H9 (cell line): ENCODE results near the gene PCYT1A. TPM values are rescaled to one million over a fixed set of nuclear protein-coding genes. Genes with fewer than 3 reads are reported as not detected.

Experiments
- DNase-seq: peaks from one replicate; pipeline ENCODE4 v3.0.0-alpha.2; 2017
- H2AFZ ChIP-seq: one replicate; pipeline ENCODE4 v1.6.1; 2013; ENCODE audit warnings: mild to moderate bottlenecking, low read length, control low read depth, moderate library complexity
- H2AK5ac ChIP-seq: 2 replicates; pipeline ENCODE4 v1.6.1; 2013; ENCODE audit warnings: low read length, control low read depth, mixed read lengths; ENCODE audit not compliant: insufficient read length
- H2BK120ac ChIP-seq: one replicate; pipeline ENCODE4 v1.6.1; 2013; ENCODE audit warnings: low read depth, mild to moderate bottlenecking, low read length, control low read depth, inconsistent platforms; ENCODE audit not compliant: poor library complexity, severe bottlenecking
- H2BK12ac ChIP-seq: 2 replicates; pipeline ENCODE4 v1.6.1; 2013; ENCODE audit warnings: low read length, control low read depth, mixed read lengths, low read depth; ENCODE audit not compliant: insufficient read length
- H2BK15ac ChIP-seq: 2 replicates; pipeline ENCODE4 v1.6.1; 2013; ENCODE audit warnings: low read depth, low read length, control low read depth
- H2BK20ac ChIP-seq: one replicate; pipeline ENCODE4 v1.6.1; 2013; ENCODE audit warnings: low read depth, mild to moderate bottlenecking, low read length, control low read depth, inconsistent platforms; ENCODE audit not compliant: poor library complexity, severe bottlenecking
- H2BK5ac ChIP-seq: 2 replicates; pipeline ENCODE4 v1.6.1; 2013; ENCODE audit warnings: low read length, control low read depth, mixed read lengths; ENCODE audit not compliant: insufficient read length
- H3K14ac ChIP-seq: 2 replicates; pipeline ENCODE4 v1.6.1; 2013; ENCODE audit warnings: low read length, control low read depth; ENCODE audit not compliant: insufficient read depth
- H3K18ac ChIP-seq: 2 replicates; pipeline ENCODE4 v1.6.1; 2013; ENCODE audit warnings: low read depth, mild to moderate bottlenecking, mixed read lengths, low read length, control low read depth; ENCODE audit not compliant: insufficient read length
- H3K23ac ChIP-seq: 2 replicates; pipeline ENCODE4 v1.6.1; 2013; ENCODE audit warnings: low read length, control low read depth, mixed read lengths, low read depth; ENCODE audit not compliant: insufficient read length
- H3K23me2 ChIP-seq: 2 replicates; pipeline ENCODE4 v1.6.1; 2013; ENCODE audit warnings: low read depth, mild to moderate bottlenecking, mixed read lengths, low read length, control low read depth; ENCODE audit not compliant: insufficient read length, poor library complexity, severe bottlenecking
- H3K27ac ChIP-seq: 2 replicates; pipeline ENCODE4 v1.5.1; 2013; ENCODE audit warnings: low read length, control low read depth, mixed read lengths, low read depth; ENCODE audit not compliant: insufficient read length
- H3K27me3 ChIP-seq: 2 replicates; pipeline ENCODE4 v1.6.1; 2013; ENCODE audit warnings: low read length, control low read depth, inconsistent platforms; ENCODE audit not compliant: insufficient read depth
- H3K4ac ChIP-seq: 2 replicates; pipeline ENCODE4 v1.6.1; 2013; ENCODE audit warnings: low read depth, mild to moderate bottlenecking, control low read depth, inconsistent platforms, low read length, moderate library complexity
- H3K4me1 ChIP-seq: 2 replicates; pipeline ENCODE4 v1.6.1; 2013; ENCODE audit warnings: low read length, control low read depth, inconsistent platforms; ENCODE audit not compliant: insufficient read depth
- H3K4me2 ChIP-seq: 2 replicates; pipeline ENCODE4 v1.6.1; 2013; ENCODE audit warnings: low read length, control low read depth, mixed read lengths; ENCODE audit not compliant: insufficient read length, insufficient read depth
- H3K56ac ChIP-seq: 2 replicates; pipeline ENCODE4 v1.6.1; 2013; ENCODE audit warnings: low read depth, mild to moderate bottlenecking, mixed read lengths, low read length, control low read depth; ENCODE audit not compliant: insufficient read length
- H3K79me1 ChIP-seq: 2 replicates; pipeline ENCODE4 v1.6.1; 2013; ENCODE audit warnings: low read depth, mild to moderate bottlenecking, moderate library complexity, low read length, control low read depth, inconsistent platforms; ENCODE audit not compliant: insufficient read depth, poor library complexity, severe bottlenecking
- H3K79me2 ChIP-seq: 2 replicates; pipeline ENCODE4 v1.6.1; 2013; ENCODE audit warnings: low read length, control low read depth, inconsistent platforms; ENCODE audit not compliant: insufficient read depth
- H3K9ac ChIP-seq: 2 replicates; pipeline ENCODE4 v1.6.1; 2013; ENCODE audit warnings: low read length, control low read depth, mixed read lengths; ENCODE audit not compliant: insufficient read length; ENCODE audit errors: extremely low read depth
- H3K9me3 ChIP-seq: one replicate; pipeline ENCODE4 v1.6.1; 2013; ENCODE audit warnings: low read depth, low read length, inconsistent platforms; ENCODE audit not compliant: control insufficient read depth
- H3T11ph ChIP-seq: one replicate; pipeline ENCODE4 v1.6.1; 2013; ENCODE audit warnings: mild to moderate bottlenecking, low read length, control low read depth, inconsistent platforms
- H4K20me1 ChIP-seq: one replicate; pipeline ENCODE4 v1.6.1; 2013; ENCODE audit not compliant: control insufficient read depth, insufficient read length, insufficient read depth
- H4K5ac ChIP-seq: 2 replicates; pipeline ENCODE4 v1.6.1; 2013; ENCODE audit warnings: low read depth, mild to moderate bottlenecking, mixed read lengths, low read length, control low read depth; ENCODE audit not compliant: insufficient read length
- H4K8ac ChIP-seq: replicated peaks from 2 replicates; pipeline ENCODE4 v1.6.1; 2013; ENCODE audit warnings: low read length, control low read depth, mixed read lengths, low read depth; ENCODE audit not compliant: insufficient read length
- H4K91ac ChIP-seq: 2 replicates; pipeline ENCODE4 v1.6.1; 2013; ENCODE audit warnings: low read depth, mild to moderate bottlenecking, moderate library complexity, mixed read lengths, low read length, control low read depth; ENCODE audit not compliant: insufficient read length
- H3K27ac Mint-ChIP-seq, 3 experiments: 2 replicates in 2 of 3; 3 replicates in 1 of 3; pipeline ENCODE4 v1.8.0; 2020 to 2021; ENCODE audit warnings: mixed read lengths in 3 of 3, mild to moderate bottlenecking in 1 of 3, moderate library complexity in 1 of 3
- H3K27me3 Mint-ChIP-seq: 2 replicates; pipeline ENCODE4 v1.8.0; 2021; ENCODE audit warnings: low read depth, mild to moderate bottlenecking, moderate library complexity, mixed read lengths
- H3K36me3 Mint-ChIP-seq, 3 experiments: 2 replicates in 2 of 3; 3 replicates in 1 of 3; pipeline ENCODE4 v1.8.0; 2020 to 2021; ENCODE audit warnings: low read depth in 3 of 3, mixed read lengths in 3 of 3; ENCODE audit not compliant: insufficient read depth in 1 of 3
- H3K4me1 Mint-ChIP-seq, 2 experiments: 2 replicates each; pipeline ENCODE4 v1.8.0; 2020; ENCODE audit warnings: mixed read lengths in 2 of 2
- H3K4me3 Mint-ChIP-seq, 2 experiments: 2 replicates in 1 of 2; 3 replicates in 1 of 2; pipeline ENCODE4 v1.8.0; 2020 to 2021; ENCODE audit warnings: mild to moderate bottlenecking in 2 of 2, mixed read lengths in 2 of 2, moderate library complexity in 1 of 2
- H3K9me3 Mint-ChIP-seq, 2 experiments: 2 replicates in 1 of 2; 3 replicates in 1 of 2; pipeline ENCODE4 v1.8.0; 2020; ENCODE audit warnings: mild to moderate bottlenecking in 2 of 2, mixed read lengths in 2 of 2, moderate library complexity in 1 of 2
- WGBS: extraction: QIAGEN DNeasy Blood & Tissue Kit; methylation state at CpG from one replicate; pipeline ENCODE4 v1.1.7; 2013; ENCODE audit warnings: missing lambda C conversion rate, low lambda C conversion rate, mixed read lengths; ENCODE audit not compliant: insufficient read length; ENCODE audit errors: extremely low coverage; 5-methylcytosine and 5-hydroxymethylcytosine counted together
- total RNA-seq: library from RNA; stranded (reverse); gene quantifications from 2 replicates; pipeline ENCODE4 v1.2.1, GENCODE V29; 2021
- TF ChIP-seq, protein P1 (sequence below): fragments of 200-600 bp; sonication (generic); conservative IDR thresholded peaks from 3 replicates; pipeline ENCODE4 v1.8.0; 2021; ENCODE audit warnings: antibody characterized with exemption, mild to moderate bottlenecking

The PCYT1A gene
- total RNA-seq, 1 experiment from 2014 or later, result 31.6 TPM

DNA sequence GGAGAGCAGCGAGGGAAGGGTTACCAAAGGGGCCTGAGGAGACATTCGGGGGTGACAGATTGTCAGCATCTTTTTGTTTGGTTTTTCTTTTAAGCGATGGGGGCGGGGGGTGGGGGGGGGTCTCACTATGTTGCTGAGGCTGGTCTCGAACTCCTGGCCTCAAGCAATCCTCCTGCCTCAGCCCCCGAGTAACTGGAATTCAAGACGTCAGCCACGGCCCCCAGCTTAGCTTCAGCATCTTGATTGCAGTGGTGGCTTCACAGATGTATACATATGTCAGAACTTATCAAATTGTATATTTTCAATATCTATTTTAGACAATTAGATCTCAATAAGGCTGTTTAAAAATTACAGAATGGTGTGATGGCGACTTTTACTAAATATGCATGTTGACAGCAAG lies 107.2 kb downstream of the PCYT1A start:
- H3K4me1 Mint-ChIP-seq, result peaks cover 23 to 27% of the 10 kb centered on the region in 2 experiments
- no peaks in the 10 kb centered on the region for H3K9me3 Mint-ChIP-seq
- Histone ChIP-seq H3K18ac (peak overlapping the region; percentile 69), H3K56ac (no peak overlapping the region), H3K23me2 (no peaks in the 10 kb centered on the region), H3K27ac (no peak overlapping the region), H3K79me1 (no peaks in the 10 kb centered on the region), H3K14ac (peak overlapping the region; percentile 65; the same call in 1 of the 2 replicates), H2BK12ac (no peak overlapping the region), H2BK15ac (no peak overlapping the region), H3K4me2 (no peak overlapping the region), H3K23ac (no peak overlapping the region), H4K8ac (no peak overlapping the region), H2BK120ac (no peak overlapping the region), H3K79me2 (no peaks in the 10 kb centered on the region), H4K91ac (no peak overlapping the region), H3K27me3 (no peaks in the 10 kb centered on the region), H3T11ph (no peak overlapping the region), H3K4ac (no peak overlapping the region), H4K20me1 (no peaks in the 10 kb centered on the region), H3K4me1 (no peaks in the 10 kb centered on the region; the same call in 1 of the 2 replicates), H3K9me3 (no peaks in the 10 kb centered on the region), H3K9ac (no peak overlapping the region), H2BK5ac (no peak overlapping the region), H4K5ac (no peak overlapping the region), H2AK5ac (no peak overlapping the region), H2BK20ac (no peak overlapping the region), H2AFZ (no peak overlapping the region)
- no peaks in the 10 kb centered on the region for H3K27me3 Mint-ChIP-seq
- H3K4me3 Mint-ChIP-seq, result no peak overlapping the region
- H3K36me3 Mint-ChIP-seq, result no peaks in the 10 kb centered on the region
- TF ChIP-seq, protein P1, sequence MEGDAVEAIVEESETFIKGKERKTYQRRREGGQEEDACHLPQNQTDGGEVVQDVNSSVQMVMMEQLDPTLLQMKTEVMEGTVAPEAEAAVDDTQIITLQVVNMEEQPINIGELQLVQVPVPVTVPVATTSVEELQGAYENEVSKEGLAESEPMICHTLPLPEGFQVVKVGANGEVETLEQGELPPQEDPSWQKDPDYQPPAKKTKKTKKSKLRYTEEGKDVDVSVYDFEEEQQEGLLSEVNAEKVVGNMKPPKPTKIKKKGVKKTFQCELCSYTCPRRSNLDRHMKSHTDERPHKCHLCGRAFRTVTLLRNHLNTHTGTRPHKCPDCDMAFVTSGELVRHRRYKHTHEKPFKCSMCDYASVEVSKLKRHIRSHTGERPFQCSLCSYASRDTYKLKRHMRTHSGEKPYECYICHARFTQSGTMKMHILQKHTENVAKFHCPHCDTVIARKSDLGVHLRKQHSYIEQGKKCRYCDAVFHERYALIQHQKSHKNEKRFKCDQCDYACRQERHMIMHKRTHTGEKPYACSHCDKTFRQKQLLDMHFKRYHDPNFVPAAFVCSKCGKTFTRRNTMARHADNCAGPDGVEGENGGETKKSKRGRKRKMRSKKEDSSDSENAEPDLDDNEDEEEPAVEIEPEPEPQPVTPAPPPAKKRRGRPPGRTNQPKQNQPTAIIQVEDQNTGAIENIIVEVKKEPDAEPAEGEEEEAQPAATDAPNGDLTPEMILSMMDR, result no peak
- WGBS, result no CpG with 5 or more reads among the region's 9 CpGs
- no peak overlapping the region for H3K27ac Mint-ChIP-seq
- DNase-seq, result no peak

Other genes with a start within 250 kb of the PCYT1A start
- gene TFRC, start 205.6 kb downstream of the PCYT1A start, total RNA-seq, result 131 and 135 TPM in 2 replicates
- 1.6 and 2.2 TPM in 2 replicates for gene ZDHHC19, start 76.3 kb downstream of the PCYT1A start, total RNA-seq
- gene SLC51A, start 71.2 kb downstream of the PCYT1A start, total RNA-seq, result 5.6 and 6.5 TPM in 2 replicates
- 12.4 and 14.1 TPM in 2 replicates for gene DYNLT2B, start 30.5 kb upstream of the PCYT1A start, total RNA-seq
- gene TM4SF19, start 50.7 kb upstream of the PCYT1A start, total RNA-seq, result not detected in 2 replicates
- gene UBXN7, start 144.7 kb upstream of the PCYT1A start, total RNA-seq, result 108 and 110 TPM in 2 replicates
- 64.6 and 65.5 TPM in 2 replicates for gene RNF168, start 216.0 kb upstream of the PCYT1A start, total RNA-seq
- gene SMCO1, start 227.6 kb upstream of the PCYT1A start, total RNA-seq, result not detected in 2 replicates